Cortex of kidney (tissue), 1 donor: ENCODE measurements around the gene PLXNA4.
"Not testable (repeated sequence)": the region's sequence is repeated elsewhere in the genome, so short reads cannot be mapped to it uniquely, and the experiment has no call there.

Experiments
- DNase-seq: peaks from one replicate; lab custom pipeline; 2025; lab: John Stamatoyannopoulos, UW

The PLXNA4 gene

GRCh38 chr7:132176719-132177118 lies 399.6 kb downstream of the PLXNA4 start:
- no peak for DNase-seq

- DNase-seq = no peak
Measured at GRCh38 chr7:132171130-132171576, 405.1 kb downstream of the PLXNA4 start.

GRCh38 chr7:132169730-132170129 lies 406.5 kb downstream of the PLXNA4 start:
- no peak for DNase-seq

GRCh38 chr7:132168239-132168638 lies 408.0 kb downstream of the PLXNA4 start:
- DNase-seq = no peak

GRCh38 chr7:132165695-132166094 lies 410.6 kb downstream of the PLXNA4 start:
- DNase-seq = not testable (repeated sequence)

- DNase-seq = no peak
Measured at GRCh38 chr7:132164558-132165125, 411.6 kb downstream of the PLXNA4 start.

GRCh38 chr7:132162556-132163144 lies 413.6 kb downstream of the PLXNA4 start:
- DNase-seq = no peak

GRCh38 chr7:132161976-132162375 lies 414.3 kb downstream of the PLXNA4 start:
- DNase-seq = no peak

GRCh38 chr7:132161533-132161915 lies 414.7 kb downstream of the PLXNA4 start:
- DNase-seq = no peak

GRCh38 chr7:132160611-132161532 lies 415.4 kb downstream of the PLXNA4 start:
- DNase-seq = no peak

GRCh38 chr7:132158841-132159240 lies 417.4 kb downstream of the PLXNA4 start:
- DNase-seq = no peak

GRCh38 chr7:132158166-132158565 lies 418.1 kb downstream of the PLXNA4 start:
- no peak for DNase-seq

GRCh38 chr7:132155715-132156114 lies 420.6 kb downstream of the PLXNA4 start:
- no peak for DNase-seq

GRCh38 chr7:132154695-132155471 lies 421.4 kb downstream of the PLXNA4 start:
- no peak for DNase-seq

- no peak for DNase-seq
Measured at GRCh38 chr7:132154248-132154647, 422.0 kb downstream of the PLXNA4 start.

- DNase-seq = no peak
Measured at GRCh38 chr7:132152131-132152889, 424.0 kb downstream of the PLXNA4 start.

- DNase-seq = no peak
Measured at GRCh38 chr7:132150711-132151110, 425.6 kb downstream of the PLXNA4 start.

GRCh38 chr7:132149436-132150304 lies 426.6 kb downstream of the PLXNA4 start:
- no peak for DNase-seq

GRCh38 chr7:132148876-132149275 lies 427.4 kb downstream of the PLXNA4 start:
- DNase-seq = no peak

GRCh38 chr7:132145466-132145865 lies 430.8 kb downstream of the PLXNA4 start:
- DNase-seq = no peak
